Activated naive CD8-positive, alpha-beta T cell (primary cell): ENCODE data around the gene GPC1.
"Not testable (repeated sequence)": the region's sequence is repeated elsewhere in the genome, so short reads cannot be mapped to it uniquely, and the experiment has no call there.

ENCODE experiments used
- H3K27ac Mint-ChIP-seq: one replicate; pipeline ENCODE4 v1.8.0; 2021; ENCODE audit warnings: mixed read lengths
- H3K27me3 Mint-ChIP-seq: one replicate; pipeline ENCODE4 v1.8.0; 2021; ENCODE audit warnings: mixed read lengths
- H3K36me3 Mint-ChIP-seq: one replicate; pipeline ENCODE4 v1.8.0; 2021; ENCODE audit warnings: mixed read lengths
- H3K4me1 Mint-ChIP-seq: one replicate; pipeline ENCODE4 v1.8.0; 2021; ENCODE audit warnings: low read depth, mixed read lengths
- H3K4me3 Mint-ChIP-seq: one replicate; pipeline ENCODE4 v1.8.0; 2021; ENCODE audit warnings: mild to moderate bottlenecking, mixed read lengths
- H3K9me3 Mint-ChIP-seq: one replicate; pipeline ENCODE4 v1.8.0; 2021; ENCODE audit warnings: low read depth, mixed read lengths

GPC1 gene

GRCh38 chr2:240435457-240435947 lies at the start of gene GPC1:
Gene GPC1, plus strand, starts transcription at chr2:240435663. Its CDS starts 256 bp downstream, at chr2:240435919.
- Mint-ChIP-seq H3K36me3 (no peaks in the 10 kb centered on the region), H3K27me3 (peaks cover 3% of the 10 kb centered on the region), H3K4me3 (peak within 1 kb of the TSS; percentile 87), H3K27ac (peak within 1 kb of the TSS; percentile 75), H3K9me3 (no peaks in the 10 kb centered on the region), H3K4me1 (peaks cover 8% of the 10 kb centered on the region)

GRCh38 chr2:240386326-240386725 lies 49.1 kb upstream of the GPC1 start:
- no peak overlapping the region for H3K27ac Mint-ChIP-seq
- H3K27me3 Mint-ChIP-seq: no peaks in the 10 kb centered on the region
- H3K4me1 Mint-ChIP-seq: peaks cover 2% of the 10 kb centered on the region
- H3K4me3 Mint-ChIP-seq: no peak overlapping the region
- no peaks in the 10 kb centered on the region for H3K36me3 Mint-ChIP-seq
- no peaks in the 10 kb centered on the region for H3K9me3 Mint-ChIP-seq

GRCh38 chr2:240386743-240387142 lies 48.7 kb upstream of the GPC1 start:
- H3K27ac Mint-ChIP-seq, H3K4me3 Mint-ChIP-seq, H3K36me3 Mint-ChIP-seq, H3K9me3 Mint-ChIP-seq, H3K27me3 Mint-ChIP-seq, H3K4me1 Mint-ChIP-seq: not testable (repeated sequence)

GRCh38 chr2:240387325-240387668 lies 48.2 kb upstream of the GPC1 start:
- H3K36me3 Mint-ChIP-seq: no peaks in the 10 kb centered on the region
- no peaks in the 10 kb centered on the region for H3K27me3 Mint-ChIP-seq
- no peak overlapping the region for H3K4me3 Mint-ChIP-seq
- no peak overlapping the region for H3K27ac Mint-ChIP-seq
- no peaks in the 10 kb centered on the region for H3K9me3 Mint-ChIP-seq
- H3K4me1 Mint-ChIP-seq: peaks cover 2% of the 10 kb centered on the region

- no peaks in the 10 kb centered on the region for H3K27me3 Mint-ChIP-seq
- H3K27ac Mint-ChIP-seq: no peak overlapping the region
- H3K36me3 Mint-ChIP-seq: no peaks in the 10 kb centered on the region
- H3K4me3 Mint-ChIP-seq: no peak overlapping the region
- H3K4me1 Mint-ChIP-seq: peaks cover 4% of the 10 kb centered on the region
- no peaks in the 10 kb centered on the region for H3K9me3 Mint-ChIP-seq
Observed at GRCh38 chr2:240387669-240388358, 47.6 kb upstream of the GPC1 start.

- Mint-ChIP-seq H3K27ac (no peak overlapping the region), H3K4me3 (no peak overlapping the region), H3K36me3 (no peaks in the 10 kb centered on the region), H3K9me3 (no peaks in the 10 kb centered on the region), H3K4me1 (peaks cover 5% of the 10 kb centered on the region), H3K27me3 (no peaks in the 10 kb centered on the region)
Observed at GRCh38 chr2:240388471-240389301, 46.8 kb upstream of the GPC1 start.

GRCh38 chr2:240389302-240389805 lies 46.1 kb upstream of the GPC1 start:
- no peak overlapping the region for H3K27ac Mint-ChIP-seq
- H3K4me1 Mint-ChIP-seq: peaks cover 5% of the 10 kb centered on the region
- no peaks in the 10 kb centered on the region for H3K36me3 Mint-ChIP-seq
- H3K4me3 Mint-ChIP-seq: no peak overlapping the region
- no peaks in the 10 kb centered on the region for H3K9me3 Mint-ChIP-seq
- no peaks in the 10 kb centered on the region for H3K27me3 Mint-ChIP-seq

- Mint-ChIP-seq H3K9me3 (no peaks in the 10 kb centered on the region), H3K4me3 (no peak overlapping the region), H3K27ac (no peak overlapping the region), H3K27me3 (no peaks in the 10 kb centered on the region), H3K36me3 (no peaks in the 10 kb centered on the region), H3K4me1 (peaks cover 5% of the 10 kb centered on the region)
Observed at GRCh38 chr2:240390091-240391073, 45.1 kb upstream of the GPC1 start.

GRCh38 chr2:240391111-240392051 lies 44.1 kb upstream of the GPC1 start:
- Mint-ChIP-seq H3K9me3 (no peaks in the 10 kb centered on the region), H3K4me1 (peaks cover 5% of the 10 kb centered on the region), H3K36me3 (no peaks in the 10 kb centered on the region), H3K27me3 (no peaks in the 10 kb centered on the region), H3K4me3 (no peak overlapping the region), H3K27ac (no peak overlapping the region)

- Mint-ChIP-seq H3K4me3 (no peak overlapping the region), H3K4me1 (peaks cover 5% of the 10 kb centered on the region), H3K9me3 (no peaks in the 10 kb centered on the region), H3K27ac (no peak overlapping the region), H3K36me3 (no peaks in the 10 kb centered on the region), H3K27me3 (no peaks in the 10 kb centered on the region)
Observed at GRCh38 chr2:240392084-240392947, 43.1 kb upstream of the GPC1 start.

- Mint-ChIP-seq H3K36me3 (no peaks in the 10 kb centered on the region), H3K27me3 (no peaks in the 10 kb centered on the region), H3K9me3 (no peaks in the 10 kb centered on the region), H3K27ac (no peak overlapping the region), H3K4me3 (no peak overlapping the region), H3K4me1 (peaks cover 5% of the 10 kb centered on the region)
Observed at GRCh38 chr2:240392948-240393830, 42.3 kb upstream of the GPC1 start.

GRCh38 chr2:240393831-240394410 lies 41.5 kb upstream of the GPC1 start:
- Mint-ChIP-seq H3K4me3 (no peak overlapping the region), H3K9me3 (no peaks in the 10 kb centered on the region), H3K27me3 (no peaks in the 10 kb centered on the region), H3K36me3 (no peaks in the 10 kb centered on the region), H3K4me1 (peaks cover 5% of the 10 kb centered on the region), H3K27ac (no peak overlapping the region)
